DND-41 (cell line): ENCODE data around the gene MYO19.

ENCODE experiments used
- ATAC-seq: fragments of 200-7000 bp; cut with Tn5 transposase; 3 replicates; pipeline ENCODE4 v1.9.1; 2021; ENCODE audit warnings: low read depth; ENCODE audit not compliant: insufficient read depth
- DNase-seq: peaks from one replicate; pipeline ENCODE4 v3.0.0-alpha.2; 2020
- H2AFZ ChIP-seq: 2 replicates; pipeline ENCODE4 v1.6.0; 2012; ENCODE audit warnings: low read depth, low read length
- H3K27ac ChIP-seq: 2 replicates; pipeline ENCODE4 v1.5.1; 2012; ENCODE audit warnings: low read length, inconsistent platforms
- H3K27me3 ChIP-seq: fragments of 200-600 bp; sonication (generic); 2 replicates; pipeline ENCODE4 v1.6.0; 2012; ENCODE audit warnings: low read length, mild to moderate bottlenecking, inconsistent platforms; ENCODE audit not compliant: insufficient read depth, poor library complexity
- H3K36me3 ChIP-seq: 2 replicates; pipeline ENCODE4 v1.5.1; 2012; ENCODE audit warnings: low read length, inconsistent platforms; ENCODE audit not compliant: insufficient read depth
- H3K4me1 ChIP-seq: 2 replicates; pipeline ENCODE4 v1.5.1; 2012; ENCODE audit warnings: mild to moderate bottlenecking, low read length; ENCODE audit not compliant: insufficient read depth
- H3K4me2 ChIP-seq: 2 replicates; pipeline ENCODE4 v1.6.0; 2012; ENCODE audit warnings: mild to moderate bottlenecking, moderate library complexity, low read length, inconsistent platforms; ENCODE audit not compliant: insufficient read depth
- H3K4me3 ChIP-seq, 2 experiments: fragments of 200-600 bp in 1 of 2; shearing (Covaris generic) in 1 of 2; 2 replicates each; pipeline ENCODE4 v1.5.1; 2012 to 2016; ENCODE audit warnings: inconsistent platforms in 2 of 2, low read length in 2 of 2, mild to moderate bottlenecking in 2 of 2, low read depth in 1 of 2, moderate library complexity in 1 of 2
- H3K79me2 ChIP-seq: 2 replicates; pipeline ENCODE4 v1.6.0; 2012; ENCODE audit warnings: low read length, inconsistent platforms; ENCODE audit not compliant: insufficient read depth
- H3K9ac ChIP-seq: 2 replicates; pipeline ENCODE4 v1.6.0; 2012; ENCODE audit warnings: low read depth, mild to moderate bottlenecking, inconsistent platforms, low read length, moderate library complexity
- H3K9me3 ChIP-seq: 2 replicates; pipeline ENCODE4 v1.5.1; 2012; ENCODE audit warnings: low read length, moderate library complexity, mild to moderate bottlenecking, inconsistent platforms; ENCODE audit not compliant: insufficient read depth, severe bottlenecking
- H4K20me1 ChIP-seq: 2 replicates; pipeline ENCODE4 v1.6.0; 2012; ENCODE audit warnings: low read length; ENCODE audit not compliant: insufficient read depth
- EZH2 ChIP-seq: IDR thresholded peaks from 3 replicates; pipeline ENCODE4 v1.6.1; 2012; ENCODE audit warnings: borderline replicate concordance, low read depth, mild to moderate bottlenecking, moderate library complexity, low read length, inconsistent platforms; ENCODE audit not compliant: severe bottlenecking
- TF ChIP-seq, protein P1 (sequence below): IDR thresholded peaks from 2 replicates; pipeline ENCODE4 v1.5.1; 2012; ENCODE audit warnings: borderline replicate concordance, low read length, moderate library complexity, mild to moderate bottlenecking; ENCODE audit not compliant: poor library complexity, severe bottlenecking; ENCODE audit errors: extremely low read depth

MYO19 gene

DNA sequence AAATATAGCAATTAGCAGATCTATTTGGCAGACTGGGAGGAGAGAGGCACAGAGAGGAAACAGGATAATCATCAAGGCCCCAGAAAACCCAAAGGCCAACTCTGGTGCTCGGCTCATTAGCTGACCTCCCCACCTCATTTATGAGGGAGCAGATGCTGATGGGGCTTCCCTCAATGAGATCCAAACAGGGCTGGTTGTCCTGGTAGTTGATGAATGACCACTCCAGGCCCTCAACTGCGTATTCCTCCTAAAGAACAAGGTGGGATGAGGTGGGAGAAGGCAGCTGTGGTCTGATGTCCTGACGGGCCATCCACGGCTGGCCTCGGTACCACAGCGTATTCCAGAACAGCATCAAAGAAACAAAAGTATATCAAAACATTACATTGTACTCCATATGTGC is 27.4 kb downstream of the MYO19 start:
- no peak for DNase-seq
- H3K4me2 ChIP-seq = no peak overlapping the region
- no peaks in the 10 kb centered on the region for H3K27me3 ChIP-seq
- H2AFZ ChIP-seq = no peak overlapping the region
- no peaks in the 10 kb centered on the region for H3K79me2 ChIP-seq
- no peaks in the 10 kb centered on the region for H3K9me3 ChIP-seq
- TF ChIP-seq, protein P1, sequence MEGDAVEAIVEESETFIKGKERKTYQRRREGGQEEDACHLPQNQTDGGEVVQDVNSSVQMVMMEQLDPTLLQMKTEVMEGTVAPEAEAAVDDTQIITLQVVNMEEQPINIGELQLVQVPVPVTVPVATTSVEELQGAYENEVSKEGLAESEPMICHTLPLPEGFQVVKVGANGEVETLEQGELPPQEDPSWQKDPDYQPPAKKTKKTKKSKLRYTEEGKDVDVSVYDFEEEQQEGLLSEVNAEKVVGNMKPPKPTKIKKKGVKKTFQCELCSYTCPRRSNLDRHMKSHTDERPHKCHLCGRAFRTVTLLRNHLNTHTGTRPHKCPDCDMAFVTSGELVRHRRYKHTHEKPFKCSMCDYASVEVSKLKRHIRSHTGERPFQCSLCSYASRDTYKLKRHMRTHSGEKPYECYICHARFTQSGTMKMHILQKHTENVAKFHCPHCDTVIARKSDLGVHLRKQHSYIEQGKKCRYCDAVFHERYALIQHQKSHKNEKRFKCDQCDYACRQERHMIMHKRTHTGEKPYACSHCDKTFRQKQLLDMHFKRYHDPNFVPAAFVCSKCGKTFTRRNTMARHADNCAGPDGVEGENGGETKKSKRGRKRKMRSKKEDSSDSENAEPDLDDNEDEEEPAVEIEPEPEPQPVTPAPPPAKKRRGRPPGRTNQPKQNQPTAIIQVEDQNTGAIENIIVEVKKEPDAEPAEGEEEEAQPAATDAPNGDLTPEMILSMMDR = no peak
- no peak for TF ChIP-seq EZH2
- no peak overlapping the region for H3K27ac ChIP-seq
- no peak for ATAC-seq
- H3K4me1 ChIP-seq = no peaks in the 10 kb centered on the region
- H4K20me1 ChIP-seq = peaks cover 8% of the 10 kb centered on the region; the same call in 1 of the 2 replicates
- no peak overlapping the region for H3K9ac ChIP-seq
- peaks cover 96% of the 10 kb centered on the region for H3K36me3 ChIP-seq
- no peak overlapping the region for H3K4me3 ChIP-seq

DNA sequence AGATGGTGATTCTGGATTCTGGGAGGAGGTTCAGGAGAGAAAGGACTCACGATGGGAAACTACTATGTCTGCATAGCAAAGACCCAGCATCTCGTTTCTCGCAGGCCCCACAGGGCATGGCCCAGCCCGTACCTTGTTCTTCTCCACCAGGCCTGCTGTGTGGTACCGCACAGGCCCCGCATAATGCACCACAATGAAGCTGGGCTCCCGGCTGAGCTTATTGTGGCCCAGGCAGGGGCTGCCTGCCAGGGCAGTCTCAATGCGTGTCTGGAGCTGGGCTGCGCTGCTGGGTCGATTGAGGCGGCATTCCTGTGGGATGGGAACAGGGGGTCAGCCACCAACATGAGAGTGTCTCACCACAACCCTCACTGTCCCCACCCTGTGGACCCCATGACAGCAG is 27.8 kb downstream of the MYO19 start:
- no peak overlapping the region for H3K4me3 ChIP-seq
- H3K27me3 ChIP-seq = no peaks in the 10 kb centered on the region
- H4K20me1 ChIP-seq = peaks cover 8% of the 10 kb centered on the region; the same call in 1 of the 2 replicates
- no peaks in the 10 kb centered on the region for H3K79me2 ChIP-seq
- H3K9ac ChIP-seq = no peak overlapping the region
- DNase-seq (no peak), ATAC-seq (no peak)
- H3K36me3 ChIP-seq = peaks cover 97% of the 10 kb centered on the region
- no peak overlapping the region for H3K4me2 ChIP-seq
- TF ChIP-seq, protein P1 = no peak
- no peak for TF ChIP-seq EZH2
- H3K27ac ChIP-seq = no peak overlapping the region
- no peak overlapping the region for H2AFZ ChIP-seq
- H3K9me3 ChIP-seq = no peaks in the 10 kb centered on the region
- H3K4me1 ChIP-seq = no peaks in the 10 kb centered on the region

DNA sequence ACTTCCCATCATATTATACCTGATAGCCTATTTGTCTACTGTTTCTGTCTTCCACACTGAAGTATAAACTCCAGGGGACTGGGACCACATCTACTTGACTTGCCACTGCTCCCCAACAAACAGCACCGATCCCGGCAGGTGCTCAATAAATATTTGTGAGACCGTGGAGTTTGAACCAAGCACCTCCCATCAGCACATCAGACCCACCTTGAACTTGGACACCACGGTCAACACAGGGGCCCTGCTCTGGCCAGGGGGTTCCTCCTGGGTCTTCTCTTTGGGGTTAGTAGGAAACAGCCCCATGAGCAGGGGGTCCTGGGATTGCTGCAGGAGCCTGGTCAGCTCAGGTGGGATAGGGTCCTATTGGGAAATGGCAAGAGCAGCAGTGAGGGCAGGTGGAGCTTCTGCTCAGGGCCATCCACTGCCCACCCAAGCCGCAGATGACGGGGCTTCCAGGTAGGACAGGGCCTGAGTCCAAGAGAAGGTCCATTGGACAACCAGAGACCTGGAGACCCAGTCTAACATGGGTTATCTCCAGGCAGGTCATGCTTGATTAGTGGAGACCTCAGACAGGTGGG is 28.3 kb downstream of the MYO19 start:
- no peak for ATAC-seq
- Histone ChIP-seq H3K4me3 (no peak overlapping the region), H3K4me2 (no peak overlapping the region), H3K9me3 (no peaks in the 10 kb centered on the region), H3K36me3 (peaks cover 97% of the 10 kb centered on the region), H3K4me1 (no peaks in the 10 kb centered on the region), H3K27me3 (no peaks in the 10 kb centered on the region), H3K27ac (no peak overlapping the region), H2AFZ (no peak overlapping the region), H3K9ac (no peak overlapping the region), H4K20me1 (peaks cover 8% of the 10 kb centered on the region; the same call in 1 of the 2 replicates), H3K79me2 (no peaks in the 10 kb centered on the region)
- TF ChIP-seq EZH2 = no peak
- TF ChIP-seq, protein P1 = no peak
- DNase-seq = no peak

DNA sequence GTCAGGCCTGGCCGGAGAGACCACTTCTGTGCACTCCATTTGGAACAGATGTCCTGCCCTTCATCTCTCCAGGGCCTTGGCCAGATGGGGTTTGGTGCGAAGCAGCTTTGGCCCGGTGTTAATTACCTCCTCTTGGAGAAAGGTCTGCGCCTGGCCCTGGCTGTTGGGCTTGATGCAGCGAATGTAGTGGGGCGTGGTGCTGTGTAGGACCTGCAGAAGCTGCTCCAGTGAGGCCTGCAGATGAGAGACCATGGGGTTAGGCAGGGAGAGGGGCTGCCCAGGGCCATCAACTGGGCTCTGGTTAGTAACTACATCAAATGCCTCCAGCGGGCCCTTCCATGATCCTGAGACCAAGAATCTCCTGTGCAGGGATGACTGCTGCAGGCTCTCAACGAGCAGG is 29.5 kb downstream of the MYO19 start:
- TF ChIP-seq EZH2 = no peak
- TF ChIP-seq, protein P1 = no peak
- DNase-seq (no peak), ATAC-seq (no peak)
- peaks cover 3% of the 10 kb centered on the region; the same call in 1 of the 2 replicates for H4K20me1 ChIP-seq
- H3K9ac ChIP-seq = no peak overlapping the region
- H3K79me2 ChIP-seq = no peaks in the 10 kb centered on the region
- no peaks in the 10 kb centered on the region for H3K4me1 ChIP-seq
- H3K36me3 ChIP-seq = peaks cover 97% of the 10 kb centered on the region
- H3K4me3 ChIP-seq = no peak overlapping the region
- H3K27ac ChIP-seq = no peak overlapping the region
- no peaks in the 10 kb centered on the region for H3K27me3 ChIP-seq
- no peak overlapping the region for H3K4me2 ChIP-seq
- no peak overlapping the region for H2AFZ ChIP-seq
- H3K9me3 ChIP-seq = no peaks in the 10 kb centered on the region
